Endothelial cell of umbilical vein (primary cell): ENCODE results near the gene CCT6A. TPM values are rescaled to one million over a fixed set of nuclear protein-coding genes. Genes with fewer than 3 reads are reported as not detected.
"Not testable (repeated sequence)": the region's sequence is repeated elsewhere in the genome, so short reads cannot be mapped to it uniquely, and the experiment has no call there.

Experiments
- BruUV-seq: library from RNA; stranded (reverse); fragments of 400-500 nt; replicated peaks from 2 replicates; lab custom pipeline; 2021; lab: Mats Ljungman, UMichigan
- CTCF ChIA-PET: fragments of 300-600, 350-600 bp; sonication (Branson Sonifier 250); formaldehyde crosslinking; loops from one replicate; lab custom pipeline; 2021; ENCODE audit warnings: antibody characterized with exemption, inconsistent platforms; lab: Charles Lee
- POLR2A ChIA-PET: fragments of 300-600, 350-600 bp; sonication (Branson Sonifier 250); formaldehyde crosslinking; loops from one replicate; lab custom pipeline; 2021; ENCODE audit warnings: antibody characterized with exemption, inconsistent platforms; lab: Charles Lee
- DNase-seq: peaks from one replicate; pipeline ENCODE4 v3.0.0-alpha.2; 2011; ENCODE audit warnings: low read depth, low spot score
- FAIRE-seq: peaks from 2 replicates; lab custom pipeline; 2011; peaks lifted over from hg19 to GRCh38; lab: Jason Lieb, UNC
- H2AFZ ChIP-seq: 2 replicates; pipeline ENCODE4 v1.6.0; 2012; ENCODE audit warnings: low read depth, low read length, control low read depth, inconsistent platforms
- H3K27ac ChIP-seq: 2 replicates; pipeline ENCODE4 v1.5.1; 2011; ENCODE audit warnings: low read depth, mild to moderate bottlenecking, control low read depth, low read length, moderate library complexity; ENCODE audit not compliant: insufficient read depth
- H3K27me3 ChIP-seq, 2 experiments: 2 replicates each; pipeline versions ENCODE4 v1.6.0 to v1.6.1; 2011; ENCODE audit warnings: low read length in 2 of 2, mixed read lengths in 1 of 2; ENCODE audit not compliant: control insufficient read depth in 2 of 2, insufficient read depth in 2 of 2
- H3K36me3 ChIP-seq, 2 experiments: 2 replicates in 1 of 2; 3 replicates in 1 of 2; pipeline ENCODE4 v1.5.1; 2011; ENCODE audit warnings: low read length in 2 of 2, mild to moderate bottlenecking in 1 of 2, moderate library complexity in 1 of 2; ENCODE audit not compliant: control insufficient read depth in 2 of 2, insufficient read depth in 2 of 2; ENCODE audit errors: extremely low read depth in 1 of 2
- H3K4me1 ChIP-seq: 3 replicates; pipeline ENCODE4 v1.5.1; 2011; ENCODE audit warnings: mild to moderate bottlenecking, low read length; ENCODE audit not compliant: control insufficient read depth, insufficient read depth; ENCODE audit errors: extremely low read depth
- H3K4me2 ChIP-seq: 2 replicates; pipeline ENCODE4 v1.6.1; 2011; ENCODE audit warnings: low read length, control low read depth, mixed read lengths; ENCODE audit not compliant: insufficient read depth
- H3K4me3 ChIP-seq, 3 experiments: fragments of 200-600 bp in 1 of 3; sonication (generic), shearing (Covaris generic) in 1 of 3; replicated peaks in 1 of 3; 2 replicates each; pipeline ENCODE4 v1.5.1; 2011 to 2016; ENCODE audit warnings: control low read depth in 3 of 3, low read length in 3 of 3, mild to moderate bottlenecking in 2 of 3, inconsistent platforms in 1 of 3, low read depth in 1 of 3, moderate library complexity in 1 of 3; ENCODE audit not compliant: insufficient read depth in 1 of 3
- H3K79me2 ChIP-seq: 2 replicates; pipeline ENCODE4 v1.6.0; 2012; ENCODE audit warnings: low read length, inconsistent platforms; ENCODE audit not compliant: control insufficient read depth, insufficient read depth
- H3K9ac ChIP-seq: replicated peaks from 2 replicates; pipeline ENCODE3; 2011; ENCODE audit warnings: low read length, control low read depth; ENCODE audit not compliant: insufficient read depth; ENCODE audit errors: extremely low read depth
- H3K9me1 ChIP-seq: replicated peaks from 3 replicates; pipeline ENCODE4 v1.6.0; 2011; ENCODE audit warnings: mild to moderate bottlenecking, low read length; ENCODE audit not compliant: control insufficient read depth, insufficient read depth; ENCODE audit errors: extremely low read depth
- H3K9me3 ChIP-seq: replicated peaks from 2 replicates; pipeline ENCODE4 v1.5.1; 2012; ENCODE audit warnings: low read length, inconsistent platforms; ENCODE audit not compliant: control insufficient read depth, insufficient read depth
- H4K20me1 ChIP-seq: replicated peaks from 2 replicates; pipeline ENCODE3; 2011; ENCODE audit warnings: mild to moderate bottlenecking, low read length; ENCODE audit not compliant: control insufficient read depth, insufficient read depth; ENCODE audit errors: extremely low read depth
- FOS ChIP-seq: IDR thresholded peaks from 2 replicates; pipeline ENCODE4 v1.6.1; 2011; ENCODE audit warnings: mild to moderate bottlenecking, low read length, moderate library complexity, borderline replicate concordance; ENCODE audit not compliant: insufficient read depth
- GATA2 ChIP-seq: IDR thresholded peaks from 2 replicates; pipeline ENCODE4 v1.7.0; 2011; ENCODE audit warnings: low read depth, mild to moderate bottlenecking, moderate library complexity, mixed read lengths, low read length; ENCODE audit not compliant: insufficient read length, insufficient read depth
- JUN ChIP-seq: IDR thresholded peaks from 2 replicates; pipeline ENCODE4 v1.6.1; 2011; ENCODE audit warnings: borderline replicate concordance, low read depth; ENCODE audit not compliant: insufficient read length, insufficient read depth
- MYC ChIP-seq: IDR thresholded peaks from one replicate; pipeline ENCODE4 v1.6.1; 2011; ENCODE audit warnings: mild to moderate bottlenecking, low read depth, low read length
- POLR2AphosphoS5 ChIP-seq: IDR thresholded peaks from 2 replicates; pipeline ENCODE4 v1.6.1; 2012; ENCODE audit warnings: low read depth, mild to moderate bottlenecking, control low read depth, low read length, moderate library complexity; ENCODE audit not compliant: insufficient read depth
- dilution Hi-C: fragments of 300-500 bp; cut with MboI; formaldehyde crosslinking; loops from one replicate; pipeline ENCODE4 v1.15.0; 2019; ENCODE audit warnings: low sequenced_read_pairs; ENCODE audit not compliant: extremely low pct_ligation_motif_present
- intact Hi-C: fragments of 100-400 bp; cut with micrococcal nuclease; formaldehyde crosslinking; loops from one replicate; pipeline ENCODE4 v1.10.0; 2022
- polyA plus RNA-seq, 4 experiments: library from polyadenylated mRNA; depleted of rRNA in 3 of 4; stranded (reverse) in 3 of 4; unstranded in 1 of 4; fragments of >200 nt; gene quantifications; 2 replicates each; pipeline versions ENCODE4 v1.2.1 to v1.2.3, GENCODE V29; 2011 to 2012; ENCODE audit warnings: missing spikeins in 1 of 4
- total RNA-seq: library from RNA; stranded (reverse); gene quantifications from 2 replicates; pipeline ENCODE4 v1.2.3, GENCODE V29; 2021
- TF ChIP-seq, protein P1 (sequence below), 2 donors: IDR thresholded peaks; 1 replicate in 1 of 2; 2 replicates in 1 of 2; pipeline ENCODE4 v1.5.1; 2011; ENCODE audit warnings: low read length in 2 of 2, mild to moderate bottlenecking in 2 of 2, moderate library complexity in 2 of 2, control low read depth in 1 of 2, inconsistent platforms in 1 of 2, low read depth in 1 of 2; ENCODE audit not compliant: insufficient read depth in 1 of 2; ENCODE audit errors: extremely low read depth in 1 of 2
- TF ChIP-seq, protein P2 (sequence below): IDR thresholded peaks from 2 replicates; pipeline ENCODE4 v1.6.1; 2011; ENCODE audit not compliant: insufficient read depth, insufficient read length

The CCT6A gene
- total and polyA plus RNA-seq, 2 donors (not counting 3 experiments of a cell fraction or from before 2014, with no cell fraction given), result 152 to 221 TPM

DNA sequence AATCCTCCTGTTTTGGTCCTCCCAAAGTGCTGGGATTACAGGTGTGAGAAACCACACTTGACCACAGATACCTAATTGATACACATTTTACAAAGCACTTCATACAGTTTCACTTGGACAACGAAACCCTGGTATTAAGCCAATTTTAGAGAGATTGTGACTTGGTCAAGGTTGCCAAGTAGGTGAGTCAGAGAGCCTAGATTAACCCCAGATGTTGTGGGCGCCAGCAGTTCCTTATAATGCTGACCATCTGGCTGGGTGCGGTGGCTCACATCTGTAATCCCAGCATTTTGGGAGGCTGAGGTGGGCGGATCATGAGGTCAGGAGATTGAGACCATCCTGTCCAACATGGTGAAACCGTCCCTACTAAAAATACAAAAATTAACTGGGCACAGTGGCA is 46.1 kb downstream of the CCT6A start:
- no peak for FAIRE-seq

DNA sequence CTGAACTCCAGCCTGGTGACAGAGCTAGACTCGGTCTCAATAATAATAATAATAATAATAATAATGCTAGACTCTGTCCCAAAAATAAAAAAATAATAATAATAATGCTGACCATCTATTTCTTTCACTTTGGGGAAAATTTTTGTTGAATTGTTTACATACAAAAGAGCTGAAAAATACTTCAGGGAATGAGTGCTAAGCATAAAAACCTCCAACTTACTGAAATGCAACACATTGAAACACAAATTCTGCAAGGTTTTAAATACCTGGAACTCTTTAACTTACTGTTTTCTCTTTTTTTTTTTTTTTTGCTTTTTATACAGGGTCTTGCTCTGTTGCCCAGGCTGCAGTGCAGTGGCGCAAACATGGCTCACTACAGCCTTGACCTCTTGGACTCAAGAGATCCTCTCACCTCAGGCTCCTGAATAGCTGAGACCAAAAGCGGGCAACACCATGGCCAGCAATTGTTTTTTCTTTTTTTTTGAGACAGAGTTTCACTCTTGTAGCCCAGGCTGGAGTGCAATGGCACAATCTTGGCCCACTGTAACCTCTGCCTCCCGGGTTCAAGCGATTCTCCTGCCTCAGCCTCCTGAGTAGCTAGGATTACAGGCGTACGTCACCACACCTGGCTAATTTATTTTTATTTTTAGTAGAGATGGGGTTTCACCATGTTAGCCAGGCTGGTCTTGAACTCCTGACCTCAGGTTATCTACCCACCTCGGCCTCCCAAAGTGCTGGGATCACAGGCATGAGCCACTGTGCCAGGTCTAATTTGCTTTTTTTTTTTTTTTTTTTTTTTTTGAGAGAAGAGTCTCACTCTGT is 46.8 kb downstream of the CCT6A start:
- H3K4me2 ChIP-seq, H3K4me1 ChIP-seq, dilution Hi-C loops, H3K4me3 ChIP-seq, H2AFZ ChIP-seq, H3K9me1 ChIP-seq, H3K27me3 ChIP-seq, H4K20me1 ChIP-seq, H3K79me2 ChIP-seq, DNase-seq, H3K27ac ChIP-seq, BruUV-seq, H3K9ac ChIP-seq, intact Hi-C loops, H3K9me3 ChIP-seq, FAIRE-seq: not testable (repeated sequence)
- CTCF ChIA-PET, result interaction anchor here (0.8 to 1.1 kb wide), 2 partner anchors 8 to 29 kb away, joined by 3 read pairs; partner anchors contain the start of gene CHCHD2
- peaks cover 6 to 13% of the 10 kb centered on the region in 2 experiments for H3K36me3 ChIP-seq
- POLR2A ChIA-PET, result interaction anchor here (0.5 to 0.7 kb wide), 2 partner anchors 33 to 54 kb away, joined by 3 to 6 read pairs; no protein-coding TSS in a partner anchor

More for the DNA sequence above, 46.1 kb downstream of the CCT6A start:
- no TSS peak for BruUV-seq
- ChIA-PET POLR2A (no interaction called here), CTCF (interaction anchor here (0.8 kb wide), 1 partner anchor 9 kb away, joined by 3 read pairs; the partner anchor contains the start of gene CHCHD2)
- no peaks in the 10 kb centered on the region for H4K20me1 ChIP-seq
- H3K27ac ChIP-seq, result no peak overlapping the region
- TF ChIP-seq, protein P1, sequence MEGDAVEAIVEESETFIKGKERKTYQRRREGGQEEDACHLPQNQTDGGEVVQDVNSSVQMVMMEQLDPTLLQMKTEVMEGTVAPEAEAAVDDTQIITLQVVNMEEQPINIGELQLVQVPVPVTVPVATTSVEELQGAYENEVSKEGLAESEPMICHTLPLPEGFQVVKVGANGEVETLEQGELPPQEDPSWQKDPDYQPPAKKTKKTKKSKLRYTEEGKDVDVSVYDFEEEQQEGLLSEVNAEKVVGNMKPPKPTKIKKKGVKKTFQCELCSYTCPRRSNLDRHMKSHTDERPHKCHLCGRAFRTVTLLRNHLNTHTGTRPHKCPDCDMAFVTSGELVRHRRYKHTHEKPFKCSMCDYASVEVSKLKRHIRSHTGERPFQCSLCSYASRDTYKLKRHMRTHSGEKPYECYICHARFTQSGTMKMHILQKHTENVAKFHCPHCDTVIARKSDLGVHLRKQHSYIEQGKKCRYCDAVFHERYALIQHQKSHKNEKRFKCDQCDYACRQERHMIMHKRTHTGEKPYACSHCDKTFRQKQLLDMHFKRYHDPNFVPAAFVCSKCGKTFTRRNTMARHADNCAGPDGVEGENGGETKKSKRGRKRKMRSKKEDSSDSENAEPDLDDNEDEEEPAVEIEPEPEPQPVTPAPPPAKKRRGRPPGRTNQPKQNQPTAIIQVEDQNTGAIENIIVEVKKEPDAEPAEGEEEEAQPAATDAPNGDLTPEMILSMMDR (IDR thresholded peaks at IDR 0.05; ENCODE audit: extremely low read depth in 1 of 2, insufficient read depth in 1 of 2, low read depth in 1 of 2, low read length in 2 of 2), result no peak
- TF ChIP-seq, protein P2, sequence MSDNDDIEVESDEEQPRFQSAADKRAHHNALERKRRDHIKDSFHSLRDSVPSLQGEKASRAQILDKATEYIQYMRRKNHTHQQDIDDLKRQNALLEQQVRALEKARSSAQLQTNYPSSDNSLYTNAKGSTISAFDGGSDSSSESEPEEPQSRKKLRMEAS, result no peak
- TF ChIP-seq GATA2, result no peak
- TF ChIP-seq JUN, result no peak
- TF ChIP-seq MYC, result no peak
- TF ChIP-seq FOS, result no peak
- TF ChIP-seq POLR2AphosphoS5, result no peak
- H3K79me2 ChIP-seq, result no peaks in the 10 kb centered on the region
- no peaks in the 10 kb centered on the region for H3K27me3 ChIP-seq
- H3K9me1 ChIP-seq, result no peaks in the 10 kb centered on the region
- dilution Hi-C loops, result no loop called here
- no peaks in the 10 kb centered on the region for H3K9me3 ChIP-seq
- no peak overlapping the region for H2AFZ ChIP-seq
- intact Hi-C loops, result no loop called here
- DNase-seq, result peak; percentile 15
- H3K4me2 ChIP-seq, result no peak overlapping the region
- H3K4me3 ChIP-seq, result no peak overlapping the region
- peaks cover 6 to 12% of the 10 kb centered on the region in 2 experiments for H3K36me3 ChIP-seq
- no peak overlapping the region for H3K9ac ChIP-seq
- H3K4me1 ChIP-seq, result peaks cover 1% of the 10 kb centered on the region
